NK-92 treated with Interleukin-12 subunit alpha and Interleukin-12 subunit beta, amount 100 ng/mL, for 24 hours (cell line): ENCODE measurements around the gene MTF1.

Experiments used
- DNase-seq: peaks from one replicate; lab custom pipeline; 2025; lab: John Stamatoyannopoulos, UW

MTF1 gene

GRCh38 chr1:37867784-37868183, 8.4 kb upstream of the MTF1 start:
- no peak for DNase-seq

GRCh38 chr1:37866491-37866890, 7.1 kb upstream of the MTF1 start:
- no peak for DNase-seq

GRCh38 chr1:37865348-37866120, 6.1 kb upstream of the MTF1 start:
- no peak for DNase-seq

- DNase-seq = no peak
Observed at GRCh38 chr1:37862330-37862729, 2.9 kb upstream of the MTF1 start.

GRCh38 chr1:37861151-37861550, 1.8 kb upstream of the MTF1 start:
- no peak for DNase-seq

GRCh38 chr1:37860346-37860666, 914 bp upstream of the MTF1 start:
- DNase-seq = no peak

GRCh38 chr1:37858931-37859506, 373 bp downstream of the MTF1 start:
- no peak for DNase-seq

- no peak for DNase-seq
Observed at GRCh38 chr1:37854406-37854805, 5.0 kb downstream of the MTF1 start.

- DNase-seq = no peak
Observed at GRCh38 chr1:37853157-37853556, 6.2 kb downstream of the MTF1 start.

GRCh38 chr1:37851782-37852210, 7.6 kb downstream of the MTF1 start:
- DNase-seq = no peak

GRCh38 chr1:37851262-37851661, 8.1 kb downstream of the MTF1 start:
- DNase-seq = no peak

GRCh38 chr1:37850352-37850955, 8.9 kb downstream of the MTF1 start:
- DNase-seq = no peak

- no peak for DNase-seq
Observed at GRCh38 chr1:37849480-37849879, 9.9 kb downstream of the MTF1 start.

GRCh38 chr1:37846647-37847339, 12.6 kb downstream of the MTF1 start:
- no peak for DNase-seq

- no peak for DNase-seq
Observed at GRCh38 chr1:37845786-37846185, 13.6 kb downstream of the MTF1 start.

- no peak for DNase-seq
Observed at GRCh38 chr1:37845049-37845646, 14.2 kb downstream of the MTF1 start.

GRCh38 chr1:37844536-37844935, 14.9 kb downstream of the MTF1 start:
- no peak for DNase-seq

GRCh38 chr1:37841652-37842051, 17.7 kb downstream of the MTF1 start:
- no peak for DNase-seq

- no peak for DNase-seq
Observed at GRCh38 chr1:37840711-37841110, 18.7 kb downstream of the MTF1 start.

- no peak for DNase-seq
Observed at GRCh38 chr1:37839676-37840075, 19.7 kb downstream of the MTF1 start.

- no peak for DNase-seq
Observed at GRCh38 chr1:37836788-37837187, 22.6 kb downstream of the MTF1 start.

- DNase-seq = no peak
Observed at GRCh38 chr1:37831809-37832208, 27.6 kb downstream of the MTF1 start.

GRCh38 chr1:37831109-37831508, 28.3 kb downstream of the MTF1 start:
- DNase-seq = no peak
